GM21367 (cell line): ENCODE results near the gene DDOST.
"Not testable (repeated sequence)": the region's sequence is repeated elsewhere in the genome, so short reads cannot be mapped to it uniquely, and the experiment has no call there.

Experiments
- ATAC-seq: cut with Tn5 transposase; IDR thresholded peaks from one replicate; pipeline ENCODE4 v1.9.1; 2021; ENCODE audit not compliant: unreplicated experiment

Gene DDOST

GRCh38 chr1:20693623-20694022, 32.5 kb upstream of the DDOST start:
- ATAC-seq: no peak

- ATAC-seq: no peak
Observed at GRCh38 chr1:20691872-20692271, 30.7 kb upstream of the DDOST start.

- ATAC-seq: no peak
Observed at GRCh38 chr1:20689645-20690056, 28.5 kb upstream of the DDOST start.

GRCh38 chr1:20686883-20687725, 25.9 kb upstream of the DDOST start:
- ATAC-seq: no peak

GRCh38 chr1:20685741-20686140, 24.6 kb upstream of the DDOST start:
- ATAC-seq: no peak

GRCh38 chr1:20685099-20685662, 24.0 kb upstream of the DDOST start:
- no peak for ATAC-seq

- no peak for ATAC-seq
Observed at GRCh38 chr1:20684651-20685050, 23.5 kb upstream of the DDOST start.

- no peak for ATAC-seq
Observed at GRCh38 chr1:20684050-20684620, 23.0 kb upstream of the DDOST start.

- ATAC-seq: no peak
Observed at GRCh38 chr1:20683614-20684013, 22.4 kb upstream of the DDOST start.

GRCh38 chr1:20682571-20683236, 21.5 kb upstream of the DDOST start:
- no peak for ATAC-seq

- ATAC-seq: no peak
Observed at GRCh38 chr1:20681999-20682398, 20.8 kb upstream of the DDOST start.

- ATAC-seq: no peak
Observed at GRCh38 chr1:20680269-20680668, 19.1 kb upstream of the DDOST start.

GRCh38 chr1:20678599-20678998, 17.4 kb upstream of the DDOST start:
- no peak for ATAC-seq

- ATAC-seq: not testable (repeated sequence)
Observed at GRCh38 chr1:20673626-20674025, 12.5 kb upstream of the DDOST start.

- no peak for ATAC-seq
Observed at GRCh38 chr1:20672265-20672632, 11.1 kb upstream of the DDOST start.

GRCh38 chr1:20670936-20671335, 9.8 kb upstream of the DDOST start:
- no peak for ATAC-seq

GRCh38 chr1:20668581-20668980, 7.4 kb upstream of the DDOST start:
- ATAC-seq: no peak

- no peak for ATAC-seq
Observed at GRCh38 chr1:20666804-20667203, 5.6 kb upstream of the DDOST start.

GRCh38 chr1:20666146-20666545, 5.0 kb upstream of the DDOST start:
- ATAC-seq: no peak

GRCh38 chr1:20665726-20666125, 4.6 kb upstream of the DDOST start:
- no peak for ATAC-seq

- no peak for ATAC-seq
Observed at GRCh38 chr1:20663969-20664715, 3.0 kb upstream of the DDOST start.
